ENCODE data around the gene ASXL1. TPM values are rescaled to one million over a fixed set of nuclear protein-coding genes. Genes with fewer than 3 reads are reported as not detected.
"Not testable (repeated sequence)": the region's sequence is repeated elsewhere in the genome, so short reads cannot be mapped to it uniquely, and the experiment has no call there.

Gene ASXL1
- total and polyA plus RNA-seq, 2 donors (not counting 1 experiment from before 2014, with no cell fraction given) = 93.0 to 180 TPM

DNA sequence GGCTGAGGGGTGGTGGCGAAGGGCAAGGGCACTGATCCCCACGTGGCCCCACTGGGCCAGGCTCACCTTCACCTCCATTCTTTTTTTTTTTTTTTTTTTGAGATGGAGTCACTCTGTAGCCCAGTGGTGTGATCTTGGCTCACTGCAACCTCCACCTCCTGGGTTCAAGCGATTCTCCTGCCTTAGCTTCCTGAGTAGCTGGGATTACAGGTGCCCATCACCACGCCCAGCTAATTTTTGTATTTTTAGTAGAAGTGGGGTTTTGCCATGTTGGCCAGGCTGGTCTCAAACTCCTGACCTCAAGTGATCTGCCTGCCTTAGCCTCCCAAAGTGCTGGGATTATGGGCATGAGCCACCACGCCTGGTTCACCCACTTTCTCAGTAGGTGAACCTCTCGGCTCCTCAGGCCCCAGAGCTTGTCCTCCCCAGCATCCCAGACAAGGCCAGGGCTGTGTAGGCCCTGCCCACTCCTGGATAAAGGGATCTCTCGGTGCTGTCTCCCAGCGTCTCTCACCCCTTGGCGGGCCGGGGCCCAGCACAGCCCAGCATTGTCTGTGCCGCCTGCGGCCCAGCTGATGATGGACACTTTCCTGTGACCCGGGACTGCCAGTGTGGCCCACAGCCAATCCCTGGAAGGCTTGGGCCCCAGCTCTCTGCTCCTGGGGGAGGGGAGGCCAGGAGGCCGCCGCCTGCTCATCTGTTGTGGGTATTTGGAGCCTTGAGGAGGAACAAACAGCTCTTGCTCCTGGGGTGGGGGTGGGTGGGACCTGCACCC, 108.0 kb downstream of the ASXL1 start:
- H3K4me2 ChIP-seq (replicated peaks; ENCODE audit: low read depth, low read length, poor library complexity, severe bottlenecking); H2AFZ ChIP-seq (ENCODE audit: insufficient read depth, low read depth, low read length, poor library complexity, severe bottlenecking); H3K27me3 Mint-ChIP-seq; H4K20me1 ChIP-seq (ENCODE audit: control insufficient read depth, insufficient read depth, low read length, poor library complexity, severe bottlenecking); H3K9me3 ChIP-seq (ENCODE audit: control extremely low read depth in 1 of 3, control insufficient read depth in 2 of 3, insufficient read depth in 1 of 3, low read length in 2 of 3); intact Hi-C loops (cut with micrococcal nuclease); H3K9me3 Mint-ChIP-seq (ENCODE audit: insufficient read depth); H3K27me3 ChIP-seq (replicated peaks in 1 of 4; ENCODE audit: control extremely low read depth in 1 of 4, control insufficient read depth in 3 of 4, insufficient read depth in 4 of 4, low read length in 3 of 4); ATAC-seq (ENCODE audit: low read depth); H3K27ac Mint-ChIP-seq; H3K36me3 ChIP-seq (replicated peaks in 1 of 2; ENCODE audit: control extremely low read depth in 1 of 2, control insufficient read depth in 1 of 2, extremely low read depth in 1 of 2, insufficient read depth in 2 of 2, low read length in 1 of 2); DNase-seq; H3K4me3 Mint-ChIP-seq; H3K27ac ChIP-seq (ENCODE audit: low read length in 2 of 2); H3K4me3 ChIP-seq (ENCODE audit: control extremely low read depth in 1 of 5, extremely low read depth in 1 of 5, insufficient read depth in 1 of 5, low read depth in 2 of 5, low read length in 4 of 5); H3K9ac ChIP-seq (ENCODE audit: low read length); POLR2A ChIA-PET: not testable (repeated sequence)
- peaks cover 12% of the 10 kb centered on the region for H3K79me2 ChIP-seq (ENCODE audit: control insufficient read depth, insufficient read depth, low read length)
- over 99% methylated on average over 9 of the region's 15 CpGs for whole genome bisulfite sequencing (ENCODE audit: insufficient coverage)
- peaks cover 18% of the 10 kb centered on the region for H3K4me1 Mint-ChIP-seq
- CTCF ChIA-PET = interaction anchor here (0.6 to 1.9 kb wide), 3 partner anchors 10 to 525 kb away, joined by 3 to 4 read pairs (median 4); no protein-coding TSS in a partner anchor
- H3K4me1 ChIP-seq (ENCODE audit: control insufficient read depth in 2 of 2, insufficient read depth in 2 of 2, low read length in 2 of 2) = peaks cover 4 to 25% of the 10 kb centered on the region in 2 donors

DNA sequence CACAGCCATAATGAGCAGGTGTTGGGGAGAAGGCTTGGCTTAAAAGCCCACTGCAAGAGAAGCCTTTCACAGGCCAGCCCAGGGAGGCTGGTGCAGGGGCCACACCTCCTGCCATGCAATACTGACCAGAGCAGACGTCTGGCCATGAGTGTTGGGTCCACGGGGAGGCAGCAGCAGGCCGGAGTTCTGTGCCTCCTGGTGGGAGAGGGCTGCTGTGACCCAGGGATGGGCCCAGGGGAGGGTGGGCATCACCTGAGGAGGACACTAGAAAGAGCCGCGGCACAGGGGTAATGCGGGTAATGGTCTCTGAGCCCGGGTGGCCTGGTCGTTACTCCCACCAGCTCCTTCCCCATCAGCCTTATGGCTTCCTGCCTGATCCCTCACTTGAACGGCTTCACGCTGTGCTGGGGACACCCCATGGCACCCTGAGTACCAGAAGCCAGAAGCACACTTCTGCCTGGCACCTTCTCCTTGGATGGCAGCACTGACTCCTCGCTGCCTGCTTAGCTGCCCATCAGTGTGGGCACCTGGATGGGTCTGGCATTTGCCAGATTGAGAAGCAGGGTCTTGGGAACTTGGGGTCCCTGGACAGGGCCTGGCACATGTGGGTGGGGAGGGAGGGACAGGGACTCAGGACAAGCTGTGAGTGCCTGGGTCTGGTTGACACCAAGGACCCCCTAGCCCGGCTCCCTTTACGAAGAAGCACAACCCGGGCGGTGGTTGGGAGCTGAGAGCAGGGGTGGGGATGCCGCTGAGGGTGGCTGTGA, 108.8 kb downstream of the ASXL1 start:
- ATAC-seq (ENCODE audit: low read depth) = no peak

More for the DNA sequence above, 108.8 kb downstream of the ASXL1 start:
- intact Hi-C loops (cut with micrococcal nuclease) = no loop called here
- POLR2A ChIA-PET = no interaction called here
- H3K9me3 ChIP-seq (ENCODE audit: control extremely low read depth in 1 of 3, control insufficient read depth in 2 of 3, insufficient read depth in 1 of 3, low read length in 2 of 3) = peaks cover 0 to 4% (median 0%) of the 10 kb centered on the region in 3 donors
- peaks cover 20% of the 10 kb centered on the region for H3K4me1 Mint-ChIP-seq
- H3K4me3 Mint-ChIP-seq = no peak overlapping the region
- H3K36me3 ChIP-seq (replicated peaks in 1 of 2; ENCODE audit: control extremely low read depth in 1 of 2, control insufficient read depth in 1 of 2, extremely low read depth in 1 of 2, insufficient read depth in 2 of 2, low read length in 1 of 2) = no peaks in the 10 kb centered on the region
- H3K27ac ChIP-seq (ENCODE audit: low read length in 2 of 2) = no peak overlapping the region
- peaks cover 7% of the 10 kb centered on the region for H4K20me1 ChIP-seq (ENCODE audit: control insufficient read depth, insufficient read depth, low read length, poor library complexity, severe bottlenecking)
- 90% methylated on average over 16 of the region's 16 CpGs for WGBS (ENCODE audit: insufficient coverage)
- no peak overlapping the region for H3K4me2 ChIP-seq (replicated peaks; ENCODE audit: low read depth, low read length, poor library complexity, severe bottlenecking)
- no peak overlapping the region for H3K4me3 ChIP-seq (ENCODE audit: control extremely low read depth in 1 of 5, extremely low read depth in 1 of 5, insufficient read depth in 1 of 5, low read depth in 2 of 5, low read length in 4 of 5)
- peaks cover 12% of the 10 kb centered on the region for H3K79me2 ChIP-seq (ENCODE audit: control insufficient read depth, insufficient read depth, low read length)
- H3K27me3 Mint-ChIP-seq = no peaks in the 10 kb centered on the region
- H3K9ac ChIP-seq (ENCODE audit: low read length) = no peak overlapping the region
- CTCF ChIA-PET = interaction anchor here (1.9 kb wide), 1 partner anchor 11 kb away, joined by 4 read pairs; no protein-coding TSS in a partner anchor
- no peak for DNase-seq
- H3K4me1 ChIP-seq (ENCODE audit: control insufficient read depth in 2 of 2, insufficient read depth in 2 of 2, low read length in 2 of 2) = peaks cover 4 to 25% of the 10 kb centered on the region in 2 donors
- no peak overlapping the region for H3K27ac Mint-ChIP-seq
- no peak overlapping the region for H2AFZ ChIP-seq (ENCODE audit: insufficient read depth, low read depth, low read length, poor library complexity, severe bottlenecking)
- TF ChIP-seq, protein P1, sequence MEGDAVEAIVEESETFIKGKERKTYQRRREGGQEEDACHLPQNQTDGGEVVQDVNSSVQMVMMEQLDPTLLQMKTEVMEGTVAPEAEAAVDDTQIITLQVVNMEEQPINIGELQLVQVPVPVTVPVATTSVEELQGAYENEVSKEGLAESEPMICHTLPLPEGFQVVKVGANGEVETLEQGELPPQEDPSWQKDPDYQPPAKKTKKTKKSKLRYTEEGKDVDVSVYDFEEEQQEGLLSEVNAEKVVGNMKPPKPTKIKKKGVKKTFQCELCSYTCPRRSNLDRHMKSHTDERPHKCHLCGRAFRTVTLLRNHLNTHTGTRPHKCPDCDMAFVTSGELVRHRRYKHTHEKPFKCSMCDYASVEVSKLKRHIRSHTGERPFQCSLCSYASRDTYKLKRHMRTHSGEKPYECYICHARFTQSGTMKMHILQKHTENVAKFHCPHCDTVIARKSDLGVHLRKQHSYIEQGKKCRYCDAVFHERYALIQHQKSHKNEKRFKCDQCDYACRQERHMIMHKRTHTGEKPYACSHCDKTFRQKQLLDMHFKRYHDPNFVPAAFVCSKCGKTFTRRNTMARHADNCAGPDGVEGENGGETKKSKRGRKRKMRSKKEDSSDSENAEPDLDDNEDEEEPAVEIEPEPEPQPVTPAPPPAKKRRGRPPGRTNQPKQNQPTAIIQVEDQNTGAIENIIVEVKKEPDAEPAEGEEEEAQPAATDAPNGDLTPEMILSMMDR (IDR thresholded peaks at IDR 0.05) = no peak
- no peak for TF ChIP-seq EZH2 (IDR thresholded peaks at IDR 0.05; ENCODE audit: borderline replicate concordance, insufficient read depth, low read depth, low read length, poor library complexity, severe bottlenecking)
- no peaks in the 10 kb centered on the region for H3K27me3 ChIP-seq (replicated peaks in 1 of 4; ENCODE audit: control extremely low read depth in 1 of 4, control insufficient read depth in 3 of 4, insufficient read depth in 4 of 4, low read length in 3 of 4)
- H3K9me3 Mint-ChIP-seq (ENCODE audit: insufficient read depth) = no peaks in the 10 kb centered on the region
